ENCODE results near the gene ARMC9. TPM values are rescaled to one million over a fixed set of nuclear protein-coding genes. Genes with fewer than 3 reads are reported as not detected.

ARMC9 gene
- total and polyA plus RNA-seq, 2 of the 13 experiments (the other 11 are each of a cell fraction or from before 2014, with no cell fraction given) = 9.1 to 12.8 TPM

DNA sequence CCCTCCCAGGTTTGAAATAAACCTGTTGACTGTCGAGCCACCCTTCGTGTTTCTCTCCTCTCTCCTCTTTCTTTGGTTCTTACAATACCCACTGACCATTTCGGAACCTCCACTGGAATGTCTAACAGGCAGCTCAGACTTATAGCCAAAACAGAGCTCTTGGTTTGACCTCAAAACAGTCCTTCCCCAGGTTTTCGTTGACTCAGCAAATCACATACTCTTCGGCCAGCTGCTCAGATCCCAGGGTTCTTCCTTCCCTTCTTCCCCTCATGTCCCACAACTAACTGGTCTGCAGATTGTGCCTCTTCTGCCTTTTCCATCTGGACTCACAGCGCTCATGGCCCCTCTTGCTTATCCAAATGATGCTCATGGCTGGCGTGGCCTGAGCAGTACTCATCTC lies 4.7 kb downstream of the ARMC9 start:
- no peak overlapping the region for H3K27ac ChIP-seq (ENCODE audit: extremely low read length, insufficient read depth, low read length)
- no peaks in the 10 kb centered on the region for H4K20me1 ChIP-seq (ENCODE audit: insufficient read depth, low read length)
- H3K4me3 ChIP-seq (replicated peaks in 1 of 3; ENCODE audit: insufficient read depth in 1 of 3, low read depth in 2 of 3, low read length in 3 of 3) = no peak overlapping the region
- peaks cover under 1 to 3% of the 10 kb centered on the region in 2 experiments; a peak in 3 of 5 replicates for H3K36me3 ChIP-seq (replicated peaks in 1 of 2; ENCODE audit: control insufficient read depth in 1 of 2, insufficient read depth in 2 of 2, low read length in 2 of 2)
- in situ Hi-C loops (cut with HindIII; ENCODE audit: extremely low pct_ligation_motif_present, low pct_unique_long_range_greater_than_20kb) = no loop called here
- no TSS peak for BruUV-seq (replicated peaks)
- H3K27me3 ChIP-seq (ENCODE audit: control insufficient read depth in 1 of 2, insufficient read depth in 2 of 2, low read length in 2 of 2) = no peaks in the 10 kb centered on the region; a peak in 1 of 5 replicates
- DNase-seq (ENCODE audit: low spot score) (no peak), FAIRE-seq (no peak), ATAC-seq (no peak)
- H3K9me3 ChIP-seq (ENCODE audit: low read length) = no peaks in the 10 kb centered on the region
- peaks cover 14% of the 10 kb centered on the region for H3K4me1 ChIP-seq (ENCODE audit: insufficient read depth, low read length)
- no peak overlapping the region for H3K9ac ChIP-seq (ENCODE audit: insufficient read depth, low read depth, low read length)
- no peak overlapping the region for H2AFZ ChIP-seq (ENCODE audit: low read length)
- peaks cover 2% of the 10 kb centered on the region for H3K79me2 ChIP-seq (ENCODE audit: insufficient read depth, low read length)
- WGBS (ENCODE audit: low lambda C conversion rate) = 94% methylated on average over 7 of the region's 7 CpGs
- TF ChIP-seq NFRKB (IDR thresholded peaks at IDR 0.05) = no peak
- TF ChIP-seq MAFF (IDR thresholded peaks at IDR 0.05; ENCODE audit: low read depth, low read length) = peak; percentile 99
- no peak for TF ChIP-seq GABPA (IDR thresholded peaks at IDR 0.05; ENCODE audit: low read depth, low read length)
- TF ChIP-seq GABPA (CRISPR knock-in tag; IDR thresholded peaks at IDR 0.05; ENCODE audit: low read depth) = no peak
- no peak for TF ChIP-seq SALL1 (CRISPR knock-in tag; IDR thresholded peaks at IDR 0.05)
- no peak for TF ChIP-seq ZNF235 (CRISPR knock-in tag; IDR thresholded peaks at IDR 0.05; ENCODE audit: borderline replicate concordance)
- TF ChIP-seq, protein P1, sequence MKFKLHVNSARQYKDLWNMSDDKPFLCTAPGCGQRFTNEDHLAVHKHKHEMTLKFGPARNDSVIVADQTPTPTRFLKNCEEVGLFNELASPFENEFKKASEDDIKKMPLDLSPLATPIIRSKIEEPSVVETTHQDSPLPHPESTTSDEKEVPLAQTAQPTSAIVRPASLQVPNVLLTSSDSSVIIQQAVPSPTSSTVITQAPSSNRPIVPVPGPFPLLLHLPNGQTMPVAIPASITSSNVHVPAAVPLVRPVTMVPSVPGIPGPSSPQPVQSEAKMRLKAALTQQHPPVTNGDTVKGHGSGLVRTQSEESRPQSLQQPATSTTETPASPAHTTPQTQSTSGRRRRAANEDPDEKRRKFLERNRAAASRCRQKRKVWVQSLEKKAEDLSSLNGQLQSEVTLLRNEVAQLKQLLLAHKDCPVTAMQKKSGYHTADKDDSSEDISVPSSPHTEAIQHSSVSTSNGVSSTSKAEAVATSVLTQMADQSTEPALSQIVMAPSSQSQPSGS (CRISPR knock-in tag; IDR thresholded peaks at IDR 0.05) = no peak
- peak; percentile 99 to 100 for TF ChIP-seq MAFK (conservative IDR thresholded peaks at IDR 0.05 in 1 of 2, IDR thresholded peaks at IDR 0.05 in 1 of 2; ENCODE audit: low read length in 2 of 2)
- no peak for TF ChIP-seq ZNF619 (CRISPR knock-in tag; IDR thresholded peaks at IDR 0.05)
- no peak overlapping the region for H3K4me2 ChIP-seq (ENCODE audit: low read depth, low read length)
- CTCF ChIA-PET (ENCODE audit: low intra/inter-chr PET ratio, low total read pairs) = no interaction called here
- POLR2A ChIA-PET = interaction anchor here (0.6 kb wide), 1 partner anchor 360 kb away, joined by 4 read pairs; no protein-coding TSS in a partner anchor
- intact Hi-C loops (cut with micrococcal nuclease; ENCODE audit: unreplicated experiment) = no loop called here

DNA sequence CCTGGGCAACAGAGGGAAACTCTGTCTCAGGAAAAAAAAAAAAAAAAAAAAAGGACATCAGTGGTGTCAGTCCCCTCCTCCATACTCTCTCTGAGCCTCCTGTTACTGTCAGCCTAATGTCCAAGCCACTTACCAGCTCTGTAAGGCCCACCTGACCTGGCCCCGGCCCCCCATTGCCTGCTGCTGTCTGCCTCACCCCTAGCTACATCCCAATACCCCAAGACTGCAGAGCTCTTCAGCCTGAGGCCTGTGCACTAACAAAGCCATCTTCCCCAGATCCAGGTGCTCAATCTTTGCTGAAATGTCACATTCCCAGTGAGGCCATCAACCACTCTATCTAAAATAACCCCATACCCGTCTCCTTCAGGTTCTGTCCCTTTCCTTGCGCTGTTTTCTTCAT lies 5.7 kb downstream of the ARMC9 start:
- peaks cover 13% of the 10 kb centered on the region for H3K4me1 ChIP-seq (ENCODE audit: insufficient read depth, low read length)
- H3K27ac ChIP-seq (ENCODE audit: extremely low read length, insufficient read depth, low read length) = no peak overlapping the region
- in situ Hi-C loops (cut with HindIII; ENCODE audit: extremely low pct_ligation_motif_present, low pct_unique_long_range_greater_than_20kb) (no loop called here), intact Hi-C loops (cut with micrococcal nuclease; ENCODE audit: unreplicated experiment) (no loop called here)
- CTCF ChIA-PET (ENCODE audit: low intra/inter-chr PET ratio, low total read pairs) = no interaction called here
- BruUV-seq (replicated peaks) = no TSS peak
- peaks cover 4 to 7% of the 10 kb centered on the region in 2 experiments; a peak in 3 of 5 replicates for H3K36me3 ChIP-seq (replicated peaks in 1 of 2; ENCODE audit: control insufficient read depth in 1 of 2, insufficient read depth in 2 of 2, low read length in 2 of 2)
- H4K20me1 ChIP-seq (ENCODE audit: insufficient read depth, low read length) = no peaks in the 10 kb centered on the region
- ATAC-seq = no peak
- WGBS (ENCODE audit: low lambda C conversion rate) = 91% methylated on average over 3 of the region's 3 CpGs
- DNase-seq (ENCODE audit: low spot score) = no peak
- FAIRE-seq = no peak
- H3K79me2 ChIP-seq (ENCODE audit: insufficient read depth, low read length) = peaks cover 2% of the 10 kb centered on the region
- H2AFZ ChIP-seq (ENCODE audit: low read length) = no peak overlapping the region
- H3K4me2 ChIP-seq (ENCODE audit: low read depth, low read length) = no peak overlapping the region
- H3K9ac ChIP-seq (ENCODE audit: insufficient read depth, low read depth, low read length) = no peak overlapping the region
- H3K4me3 ChIP-seq (replicated peaks in 1 of 3; ENCODE audit: insufficient read depth in 1 of 3, low read depth in 2 of 3, low read length in 3 of 3) = no peak overlapping the region
- no peaks in the 10 kb centered on the region for H3K9me3 ChIP-seq (ENCODE audit: low read length)
- no peaks in the 10 kb centered on the region for H3K27me3 ChIP-seq (ENCODE audit: control insufficient read depth in 1 of 2, insufficient read depth in 2 of 2, low read length in 2 of 2)
- POLR2A ChIA-PET = no interaction called here
- TF ChIP-seq ONECUT2 (CRISPR knock-in tag; IDR thresholded peaks at IDR 0.05) = no peak
- TF ChIP-seq, protein P2, sequence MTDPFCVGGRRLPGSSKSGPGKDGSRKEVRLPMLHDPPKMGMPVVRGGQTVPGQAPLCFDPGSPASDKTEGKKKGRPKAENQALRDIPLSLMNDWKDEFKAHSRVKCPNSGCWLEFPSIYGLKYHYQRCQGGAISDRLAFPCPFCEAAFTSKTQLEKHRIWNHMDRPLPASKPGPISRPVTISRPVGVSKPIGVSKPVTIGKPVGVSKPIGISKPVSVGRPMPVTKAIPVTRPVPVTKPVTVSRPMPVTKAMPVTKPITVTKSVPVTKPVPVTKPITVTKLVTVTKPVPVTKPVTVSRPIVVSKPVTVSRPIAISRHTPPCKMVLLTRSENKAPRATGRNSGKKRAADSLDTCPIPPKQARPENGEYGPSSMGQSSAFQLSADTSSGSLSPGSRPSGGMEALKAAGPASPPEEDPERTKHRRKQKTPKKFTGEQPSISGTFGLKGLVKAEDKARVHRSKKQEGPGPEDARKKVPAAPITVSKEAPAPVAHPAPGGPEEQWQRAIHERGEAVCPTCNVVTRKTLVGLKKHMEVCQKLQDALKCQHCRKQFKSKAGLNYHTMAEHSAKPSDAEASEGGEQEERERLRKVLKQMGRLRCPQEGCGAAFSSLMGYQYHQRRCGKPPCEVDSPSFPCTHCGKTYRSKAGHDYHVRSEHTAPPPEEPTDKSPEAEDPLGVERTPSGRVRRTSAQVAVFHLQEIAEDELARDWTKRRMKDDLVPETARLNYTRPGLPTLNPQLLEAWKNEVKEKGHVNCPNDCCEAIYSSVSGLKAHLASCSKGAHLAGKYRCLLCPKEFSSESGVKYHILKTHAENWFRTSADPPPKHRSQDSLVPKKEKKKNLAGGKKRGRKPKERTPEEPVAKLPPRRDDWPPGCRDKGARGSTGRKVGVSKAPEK (CRISPR knock-in tag; IDR thresholded peaks at IDR 0.05; ENCODE audit: borderline replicate concordance) = no peak
- no peak for TF ChIP-seq ZNF350 (CRISPR knock-in tag; IDR thresholded peaks at IDR 0.05; ENCODE audit: borderline replicate concordance, low read depth)
- no peak for TF ChIP-seq ATF7 (IDR thresholded peaks at IDR 0.05)
- TF ChIP-seq ATF7 (CRISPR knock-in tag; IDR thresholded peaks at IDR 0.05) = no peak

All from HepG2 (cell line).